Thymus (tissue), 11 donors: ENCODE measurements around the gene KCNJ10. TPM values are rescaled to one million over a fixed set of nuclear protein-coding genes. Genes with fewer than 3 reads are reported as not detected.

Source experiments
- DNase-seq, 9 donors: peaks; one replicate each; pipeline ENCODE4 v3.0.0-alpha.2; 2013; ENCODE audit warnings: low spot score in 9 of 9, low read depth in 6 of 9, missing footprints in 1 of 9
- H3K27ac ChIP-seq, 2 donors: one replicate each; pipeline ENCODE4 v1.5.1; 2013; ENCODE audit warnings: control low read depth in 1 of 2, low read depth in 1 of 2, low read length in 1 of 2, mild to moderate bottlenecking in 1 of 2, moderate library complexity in 1 of 2
- H3K27me3 ChIP-seq, 2 donors: one replicate each; pipeline ENCODE4 v1.5.1; 2013; ENCODE audit warnings: low read length in 1 of 2; ENCODE audit not compliant: control insufficient read depth in 2 of 2, insufficient read depth in 1 of 2
- H3K36me3 ChIP-seq, 2 donors: one replicate each; pipeline ENCODE4 v1.5.1; 2013; ENCODE audit warnings: low read length in 1 of 2, mild to moderate bottlenecking in 1 of 2, moderate library complexity in 1 of 2; ENCODE audit not compliant: control insufficient read depth in 2 of 2, insufficient read depth in 2 of 2
- H3K4me1 ChIP-seq, 2 donors: one replicate each; pipeline ENCODE4 v1.5.1; 2013; ENCODE audit warnings: low read length in 2 of 2; ENCODE audit not compliant: control insufficient read depth in 2 of 2, insufficient read depth in 2 of 2
- H3K4me3 ChIP-seq, 2 donors: one replicate each; pipeline ENCODE4 v1.5.1; 2013; ENCODE audit warnings: low read length in 2 of 2, control low read depth in 1 of 2, mild to moderate bottlenecking in 1 of 2
- H3K9me3 ChIP-seq, 2 donors: one replicate each; pipeline ENCODE4 v1.5.1; 2013; ENCODE audit warnings: low read length in 1 of 2, mild to moderate bottlenecking in 1 of 2; ENCODE audit not compliant: control insufficient read depth in 2 of 2, insufficient read depth in 1 of 2
- WGBS: extraction: QIAGEN DNeasy Blood & Tissue Kit; methylation state at CpG from one replicate; pipeline ENCODE4 v1.1.7; 2013; 5-methylcytosine and 5-hydroxymethylcytosine counted together
- polyA plus RNA-seq: library from polyadenylated mRNA; stranded (reverse); fragments of 200-250 nt; gene quantifications from one replicate; pipeline ENCODE4 v1.2.3, GENCODE V29; 2013
- total RNA-seq: library from RNA; stranded (reverse); fragments of 120-200 nt; gene quantifications from one replicate; pipeline ENCODE4 v1.2.4, GENCODE V29; 2013
- donor health status: healthy.

The KCNJ10 gene
- total and polyA plus RNA-seq, 2 donors: 0.27 to 0.33 TPM

- H3K36me3 ChIP-seq: no peaks in the 10 kb centered on the region
- no peaks in the 10 kb centered on the region for H3K9me3 ChIP-seq
- H3K4me1 ChIP-seq: no peaks in the 10 kb centered on the region
- H3K4me3 ChIP-seq: no peak overlapping the region
- H3K27ac ChIP-seq: no peak overlapping the region
- peaks cover 0 to 4% of the 10 kb centered on the region in 2 donors for H3K27me3 ChIP-seq
- DNase-seq: no peak
- 99% methylated on average over 1 of the region's 1 CpG for WGBS
These were observed 83.4 kb downstream of the KCNJ10 start for GRCh38 chr1:159986531-159986930.

GRCh38 chr1:159986093-159986492 lies 83.9 kb downstream of the KCNJ10 start:
- H3K9me3 ChIP-seq: no peaks in the 10 kb centered on the region
- no peak overlapping the region for H3K4me3 ChIP-seq
- WGBS: 90% methylated on average over 2 of the region's 2 CpGs
- no peaks in the 10 kb centered on the region for H3K36me3 ChIP-seq
- no peak for DNase-seq
- peaks cover 0 to 8% of the 10 kb centered on the region in 2 donors for H3K27me3 ChIP-seq
- H3K4me1 ChIP-seq: no peaks in the 10 kb centered on the region
- no peak overlapping the region for H3K27ac ChIP-seq

GRCh38 chr1:159985473-159985872 lies 84.5 kb downstream of the KCNJ10 start:
- Histone ChIP-seq H3K4me1 (no peaks in the 10 kb centered on the region), H3K27ac (no peak overlapping the region), H3K9me3 (no peaks in the 10 kb centered on the region), H3K4me3 (no peak overlapping the region), H3K36me3 (no peaks in the 10 kb centered on the region), H3K27me3 (peaks cover 0 to 8% of the 10 kb centered on the region in 2 donors)
- no peak for DNase-seq
- WGBS: 97% methylated on average over 6 of the region's 6 CpGs

GRCh38 chr1:159983681-159984080 lies 86.3 kb downstream of the KCNJ10 start:
- peaks cover 3 to 8% of the 10 kb centered on the region in 2 donors for H3K27me3 ChIP-seq
- no peak overlapping the region for H3K4me3 ChIP-seq
- no peaks in the 10 kb centered on the region for H3K9me3 ChIP-seq
- no peak for DNase-seq
- no peaks in the 10 kb centered on the region for H3K4me1 ChIP-seq
- 94% methylated on average over 5 of the region's 5 CpGs for WGBS
- no peak overlapping the region for H3K27ac ChIP-seq
- H3K36me3 ChIP-seq: no peaks in the 10 kb centered on the region

- DNase-seq: no peak
- no peak overlapping the region for H3K4me3 ChIP-seq
- 79% methylated on average over 6 of the region's 6 CpGs for WGBS
These were observed 87.7 kb downstream of the KCNJ10 start for GRCh38 chr1:159982280-159982679.

GRCh38 chr1:159981351-159982055 lies 88.5 kb downstream of the KCNJ10 start:
- WGBS: 97% methylated on average over 6 of the region's 6 CpGs
- Histone ChIP-seq H3K4me1 (no peaks in the 10 kb centered on the region), H3K36me3 (no peaks in the 10 kb centered on the region), H3K9me3 (no peaks in the 10 kb centered on the region), H3K27me3 (peaks cover 3 to 10% of the 10 kb centered on the region in 2 donors), H3K4me3 (no peak overlapping the region), H3K27ac (no peak overlapping the region)
- no peak for DNase-seq

More at GRCh38 chr1:159982280-159982679, 87.7 kb downstream of the KCNJ10 start:
- Histone ChIP-seq H3K27ac (no peak overlapping the region), H3K27me3 (peaks cover 3 to 10% of the 10 kb centered on the region in 2 donors), H3K36me3 (no peaks in the 10 kb centered on the region), H3K9me3 (no peaks in the 10 kb centered on the region), H3K4me1 (no peaks in the 10 kb centered on the region)

GRCh38 chr1:159980786-159981185 lies 89.2 kb downstream of the KCNJ10 start:
- H3K27ac ChIP-seq: no peak overlapping the region
- H3K4me3 ChIP-seq: no peak overlapping the region
- no peaks in the 10 kb centered on the region for H3K4me1 ChIP-seq
- no peaks in the 10 kb centered on the region for H3K36me3 ChIP-seq
- DNase-seq: no peak
- H3K9me3 ChIP-seq: no peaks in the 10 kb centered on the region
- peaks cover 3 to 10% of the 10 kb centered on the region in 2 donors for H3K27me3 ChIP-seq
- WGBS: 97% methylated on average over 7 of the region's 7 CpGs

GRCh38 chr1:159980076-159980475 lies 89.9 kb downstream of the KCNJ10 start:
- WGBS: 79% methylated on average over 6 of the region's 6 CpGs
- Histone ChIP-seq H3K27ac (no peak overlapping the region), H3K9me3 (no peaks in the 10 kb centered on the region), H3K36me3 (no peaks in the 10 kb centered on the region), H3K27me3 (peaks cover 3 to 10% of the 10 kb centered on the region in 2 donors), H3K4me3 (no peak overlapping the region), H3K4me1 (no peaks in the 10 kb centered on the region)
- no peak for DNase-seq

- Histone ChIP-seq H3K36me3 (no peaks in the 10 kb centered on the region), H3K9me3 (no peaks in the 10 kb centered on the region), H3K4me3 (no peak overlapping the region), H3K27me3 (peaks cover 3 to 14% of the 10 kb centered on the region in 2 donors), H3K27ac (no peak overlapping the region), H3K4me1 (no peaks in the 10 kb centered on the region)
- WGBS: 91% methylated on average over 3 of the region's 3 CpGs
- DNase-seq: no peak
These were observed 90.7 kb downstream of the KCNJ10 start for GRCh38 chr1:159979257-159979656.
